Measurements from ENCODE around the gene RPS6KA5.
"Not testable (repeated sequence)": the region's sequence is repeated elsewhere in the genome, so short reads cannot be mapped to it uniquely, and the experiment has no call there.

RPS6KA5 gene

GRCh38 chr14:90831821-90832220 lies 228.6 kb downstream of the RPS6KA5 start:
- no peak for TF ChIP-seq CTCF (IDR thresholded peaks at IDR 0.05; ENCODE audit: insufficient read depth, low read depth, low read length, missing control alignments)
- no peak for DNase-seq (ENCODE audit: low read depth)
- no peak overlapping the region for H3K4me3 ChIP-seq (ENCODE audit: low read depth, low read length)

GRCh38 chr14:90830931-90831701 lies 229.3 kb downstream of the RPS6KA5 start:
- no peak for TF ChIP-seq CTCF (IDR thresholded peaks at IDR 0.05; ENCODE audit: insufficient read depth, low read depth, low read length, missing control alignments)
- DNase-seq (ENCODE audit: low read depth), result no peak
- no peak overlapping the region for H3K4me3 ChIP-seq (ENCODE audit: low read depth, low read length)

GRCh38 chr14:90829677-90830076 lies 230.8 kb downstream of the RPS6KA5 start:
- no peak for TF ChIP-seq CTCF (IDR thresholded peaks at IDR 0.05; ENCODE audit: insufficient read depth, low read depth, low read length, missing control alignments)
- H3K4me3 ChIP-seq (ENCODE audit: low read depth, low read length), result no peak overlapping the region
- DNase-seq (ENCODE audit: low read depth), result no peak

GRCh38 chr14:90828642-90829487 lies 231.6 kb downstream of the RPS6KA5 start:
- peak; percentile 69 for DNase-seq (ENCODE audit: low read depth)
- TF ChIP-seq CTCF (IDR thresholded peaks at IDR 0.05; ENCODE audit: insufficient read depth, low read depth, low read length, missing control alignments), result no peak
- peak overlapping the region; percentile 56 for H3K4me3 ChIP-seq (ENCODE audit: low read depth, low read length)

- no peak for TF ChIP-seq CTCF (IDR thresholded peaks at IDR 0.05; ENCODE audit: insufficient read depth, low read depth, low read length, missing control alignments)
- H3K4me3 ChIP-seq (ENCODE audit: low read depth, low read length), result peak overlapping the region; percentile 59
- DNase-seq (ENCODE audit: low read depth), result peak; percentile 91
These were observed 232.4 kb downstream of the RPS6KA5 start for GRCh38 chr14:90827919-90828610.

- DNase-seq (ENCODE audit: low read depth); H3K4me3 ChIP-seq (ENCODE audit: low read depth, low read length): not testable (repeated sequence)
These were observed 236.9 kb downstream of the RPS6KA5 start for GRCh38 chr14:90823542-90823941.

GRCh38 chr14:90820958-90821357 lies 239.5 kb downstream of the RPS6KA5 start:
- peak; percentile 60 for DNase-seq (ENCODE audit: low read depth)
- TF ChIP-seq CTCF (IDR thresholded peaks at IDR 0.05; ENCODE audit: insufficient read depth, low read depth, low read length, missing control alignments), result no peak
- H3K4me3 ChIP-seq (ENCODE audit: low read depth, low read length), result no peak overlapping the region
